Measurements from ENCODE around the gene IL10.

GRCh38 chr1:206770531-206771337 is 1.6 kb downstream of the IL10 start, which contains the start of gene IL19:
- no peak for TF ChIP-seq CTCF (IDR thresholded peaks at IDR 0.05)
- TF ChIP-seq POLR2AphosphoS5 (IDR thresholded peaks at IDR 0.05) = peak; percentile 23 to 51 (median 44)

Data from sigmoid colon (tissue), 4 donors.